ENCODE results near the gene HMG20B.

The HMG20B gene

DNA sequence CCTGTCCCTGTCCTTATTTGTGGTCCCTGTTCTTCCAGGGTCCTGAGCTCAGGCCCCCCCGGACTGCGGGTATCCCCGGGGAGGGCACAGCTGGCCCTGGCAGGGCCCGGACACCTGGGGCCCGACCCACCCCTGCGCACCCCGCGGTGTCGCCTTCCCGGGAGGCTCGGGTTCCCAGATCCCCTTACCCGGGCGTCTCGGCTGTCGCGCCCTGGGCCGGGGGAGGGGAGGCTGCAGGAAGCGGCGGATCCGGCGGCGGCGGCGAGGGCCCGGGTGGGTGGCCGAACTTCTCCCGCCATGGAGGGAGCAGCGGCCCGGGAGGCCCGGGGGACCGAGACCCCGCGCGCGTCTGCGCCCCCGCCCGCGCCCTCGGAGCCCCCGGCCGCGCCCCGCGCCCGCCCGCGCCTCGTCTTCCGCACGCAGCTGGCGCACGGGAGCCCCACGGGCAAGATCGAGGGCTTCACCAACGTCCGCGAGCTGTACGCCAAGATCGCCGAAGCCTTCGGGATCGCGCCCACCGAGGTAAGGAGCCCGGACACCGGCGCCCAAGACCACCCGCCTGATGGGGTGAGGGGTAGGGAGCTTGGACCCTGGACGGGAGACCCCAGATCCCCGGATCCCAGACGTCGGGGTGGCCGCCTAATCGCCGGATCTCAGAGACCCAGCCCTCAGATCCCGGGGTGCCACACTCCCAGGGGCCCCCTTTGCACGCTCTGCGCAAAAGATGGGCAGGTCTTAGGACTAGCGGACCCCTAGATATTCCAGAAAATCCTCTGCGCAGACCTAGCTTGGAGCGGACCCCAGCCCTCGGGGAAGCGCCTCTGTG, 12.8 kb downstream of the HMG20B start, which contains the start of gene GIPC3:
GIPC3 (plus strand) TSS at position 178 of the 826 bp plus-strand sequence; CDS start at position 298, 120 bp downstream.
- FAIRE-seq = no peak

- no peak for FAIRE-seq
These were observed 13.4 kb downstream of the HMG20B start for GRCh38 chr19:3586127-3586626.

DNA sequence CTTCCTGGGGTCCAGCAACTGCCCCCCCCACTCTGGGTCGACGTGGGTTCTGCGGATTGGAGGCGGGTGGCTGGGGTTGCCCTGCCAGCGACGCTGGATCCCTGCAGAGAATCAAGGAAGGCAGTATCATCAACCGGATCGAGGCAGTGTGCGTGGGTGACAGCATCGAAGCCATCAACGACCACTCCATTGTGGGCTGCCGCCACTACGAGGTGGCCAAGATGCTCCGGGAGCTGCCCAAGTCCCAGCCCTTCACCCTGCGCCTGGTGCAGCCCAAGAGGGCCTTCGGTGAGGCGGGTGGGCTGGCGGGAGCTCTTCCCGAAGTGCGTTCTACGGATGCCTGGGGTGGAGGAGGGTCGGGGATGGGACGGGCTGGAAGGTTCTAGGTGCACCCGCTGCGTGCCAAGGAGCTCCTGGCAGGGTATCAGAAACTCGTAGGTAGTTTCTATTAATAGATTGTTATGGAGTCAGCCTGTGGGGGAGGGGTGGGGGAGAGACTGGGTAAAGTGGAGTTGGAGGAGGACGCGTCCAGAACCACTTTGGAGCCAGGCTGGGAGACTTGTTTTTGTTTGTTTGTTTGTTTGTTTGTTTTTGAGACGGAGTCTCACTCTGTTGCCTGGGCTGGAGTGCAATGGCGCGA, 14.1 kb downstream of the HMG20B start:
- no peak for FAIRE-seq

GRCh38 chr19:3589439-3589838, 16.7 kb downstream of the HMG20B start:
- FAIRE-seq = no peak

- FAIRE-seq = no peak
These were observed 17.2 kb downstream of the HMG20B start for GRCh38 chr19:3589949-3590348.

- FAIRE-seq = no peak
These were observed 18.4 kb downstream of the HMG20B start for GRCh38 chr19:3590991-3591659.

- FAIRE-seq = no peak
These were observed 19.3 kb downstream of the HMG20B start for GRCh38 chr19:3591876-3592613.

DNA sequence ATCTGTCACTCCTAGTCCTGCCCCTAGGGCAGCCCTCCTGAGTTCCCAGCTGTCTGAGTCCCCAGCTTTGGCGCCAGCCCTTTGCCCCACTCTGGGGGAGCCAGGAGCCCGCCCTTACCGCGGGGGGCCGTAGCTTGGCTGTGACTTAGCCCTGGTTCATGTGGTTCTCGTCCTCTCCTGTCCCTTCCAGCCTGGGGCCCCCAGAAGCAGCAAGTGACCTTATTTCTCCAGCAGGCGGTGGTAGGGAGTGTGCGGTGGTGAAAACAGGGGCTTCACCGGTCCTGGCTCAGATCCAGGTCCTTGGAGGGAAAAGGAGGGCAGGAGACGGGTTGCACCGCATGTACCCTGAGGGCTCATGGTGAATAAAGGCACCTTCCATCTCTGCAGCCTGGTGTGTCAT, 20.4 kb downstream of the HMG20B start:
- no peak for FAIRE-seq

- FAIRE-seq = no peak
These were observed 22.8 kb downstream of the HMG20B start for GRCh38 chr19:3595521-3596061.

GRCh38 chr19:3599776-3600187, 27.0 kb downstream of the HMG20B start:
- no peak for FAIRE-seq

- no peak for FAIRE-seq
These were observed 28.3 kb downstream of the HMG20B start for GRCh38 chr19:3601021-3601420.

DNA sequence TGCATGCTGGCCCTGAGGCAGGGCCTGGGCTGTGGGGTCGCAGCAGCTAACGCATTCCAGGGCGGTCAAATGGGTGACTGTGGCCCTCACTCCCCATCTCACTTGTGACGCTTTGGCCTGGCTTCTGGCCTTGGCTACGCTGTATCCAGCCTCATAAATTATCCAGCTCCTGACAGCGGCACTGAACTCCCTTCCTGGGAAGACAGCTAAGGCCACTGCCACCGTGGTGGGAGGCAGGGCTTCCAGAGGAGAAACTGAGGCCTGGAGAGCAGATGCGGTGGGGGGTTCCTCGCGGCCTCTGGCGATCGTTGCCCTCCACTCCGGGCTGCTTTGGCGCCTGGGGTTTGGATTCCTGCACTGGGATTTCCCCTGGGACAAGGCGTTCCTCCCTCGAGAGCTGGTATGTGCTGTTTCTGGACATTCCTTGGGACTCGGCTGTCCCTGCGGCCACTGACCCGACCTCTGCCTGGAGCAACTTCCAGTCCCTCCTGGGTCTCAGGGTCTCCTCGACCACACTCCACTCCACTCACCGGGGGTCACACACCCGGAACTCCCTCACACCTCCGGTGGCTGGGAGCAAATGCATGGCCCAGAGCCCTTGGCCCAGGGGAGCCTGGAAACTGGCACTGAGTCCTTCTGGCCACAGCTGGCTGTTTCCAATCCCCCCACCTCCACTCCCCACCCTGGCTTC, 30.5 kb downstream of the HMG20B start:
- no peak for FAIRE-seq

- no peak for FAIRE-seq
These were observed 31.7 kb downstream of the HMG20B start for GRCh38 chr19:3604227-3604986.

GRCh38 chr19:3604987-3605343, 32.2 kb downstream of the HMG20B start:
- no peak for FAIRE-seq

- no peak for FAIRE-seq
These were observed 32.6 kb downstream of the HMG20B start for GRCh38 chr19:3605361-3605760.

GRCh38 chr19:3605770-3606169, 33.0 kb downstream of the HMG20B start:
- no peak for FAIRE-seq

- no peak for FAIRE-seq
These were observed 33.5 kb downstream of the HMG20B start for GRCh38 chr19:3606174-3606689.

DNA sequence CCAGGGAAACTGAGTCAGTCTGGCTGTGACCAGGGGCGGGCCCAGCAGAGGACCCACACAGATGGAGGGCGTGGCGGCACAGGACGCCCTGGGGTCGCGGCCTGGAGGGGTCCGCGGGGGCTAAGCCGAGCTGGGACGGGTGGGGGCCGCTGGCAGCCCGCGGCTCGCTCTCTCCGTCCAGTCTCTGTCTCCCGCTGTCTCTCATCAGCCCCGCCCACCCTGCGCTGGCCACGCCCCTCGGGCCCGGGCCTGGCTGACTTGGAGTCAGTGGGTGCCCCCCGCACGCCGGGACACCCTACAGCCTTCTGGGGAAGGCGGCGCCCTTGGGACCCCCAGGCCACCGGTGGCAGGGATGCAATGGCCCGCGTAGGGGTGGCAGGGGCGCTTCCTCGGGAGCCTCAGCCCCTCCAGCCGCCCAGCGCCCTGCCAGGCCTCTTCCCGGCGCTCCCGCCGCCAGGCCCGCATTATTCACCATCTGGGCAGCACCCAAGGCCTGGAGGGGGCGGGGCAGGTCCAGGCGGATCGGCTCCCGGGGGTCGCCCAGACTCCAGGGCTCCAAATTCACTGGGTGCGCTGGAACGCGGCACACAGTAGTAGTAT, 34.0 kb downstream of the HMG20B start, which contains the start of gene TBXA2R:
TBXA2R (minus strand) TSS at position 186 of the 600 bp plus-strand sequence. CDS start 6,241 bp downstream, outside the sequence.
- no peak for FAIRE-seq

GRCh38 chr19:3607303-3608078, 34.7 kb downstream of the HMG20B start:
- peak; percentile 96 for FAIRE-seq
